Endothelial cell of umbilical vein (primary cell): Measurements from ENCODE around the gene TTC27.

Source experiments
- EZH2 ChIP-seq: IDR thresholded peaks from 2 replicates; pipeline ENCODE4 v1.6.1; 2012; ENCODE audit warnings: borderline replicate concordance, low read depth, mild to moderate bottlenecking, moderate library complexity, low read length, inconsistent platforms; ENCODE audit not compliant: severe bottlenecking
- POLR2A ChIP-seq: IDR thresholded peaks from 2 replicates; pipeline ENCODE4 v1.6.1; 2012; ENCODE audit warnings: low read depth, mild to moderate bottlenecking, control low read depth, low read length
- POLR2AphosphoS5 ChIP-seq: IDR thresholded peaks from 2 replicates; pipeline ENCODE4 v1.6.1; 2012; ENCODE audit warnings: low read depth, mild to moderate bottlenecking, control low read depth, low read length, moderate library complexity; ENCODE audit not compliant: insufficient read depth
- TF ChIP-seq, protein P1 (sequence below), 2 donors: IDR thresholded peaks; 1 replicate in 1 of 2; 2 replicates in 1 of 2; pipeline ENCODE4 v1.5.1; 2011; ENCODE audit warnings: low read length in 2 of 2, mild to moderate bottlenecking in 2 of 2, moderate library complexity in 2 of 2, control low read depth in 1 of 2, inconsistent platforms in 1 of 2, low read depth in 1 of 2; ENCODE audit not compliant: insufficient read depth in 1 of 2; ENCODE audit errors: extremely low read depth in 1 of 2
- TF ChIP-seq, protein P2 (sequence below): IDR thresholded peaks from 2 replicates; pipeline ENCODE4 v1.6.1; 2011; ENCODE audit not compliant: insufficient read depth, insufficient read length

DNA sequence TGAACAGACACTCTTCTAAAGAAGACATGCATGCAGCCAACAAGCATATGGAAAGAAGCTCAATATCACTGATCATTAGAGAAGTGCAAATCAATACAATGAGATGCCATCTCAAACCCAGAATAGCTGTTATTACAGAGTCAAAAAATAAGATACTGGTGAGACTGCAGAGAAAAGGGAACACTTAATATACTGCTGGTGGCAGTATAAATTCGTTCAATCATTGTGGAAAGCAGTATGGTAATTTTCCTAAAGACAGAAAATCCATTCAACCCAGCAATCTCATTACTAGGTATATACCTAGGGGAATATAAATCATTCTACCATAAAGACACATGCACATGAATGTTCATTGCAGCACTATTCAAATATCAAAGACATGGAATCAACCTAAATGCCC lies 202.3 kb downstream of the TTC27 start:
- TF ChIP-seq, protein P1, sequence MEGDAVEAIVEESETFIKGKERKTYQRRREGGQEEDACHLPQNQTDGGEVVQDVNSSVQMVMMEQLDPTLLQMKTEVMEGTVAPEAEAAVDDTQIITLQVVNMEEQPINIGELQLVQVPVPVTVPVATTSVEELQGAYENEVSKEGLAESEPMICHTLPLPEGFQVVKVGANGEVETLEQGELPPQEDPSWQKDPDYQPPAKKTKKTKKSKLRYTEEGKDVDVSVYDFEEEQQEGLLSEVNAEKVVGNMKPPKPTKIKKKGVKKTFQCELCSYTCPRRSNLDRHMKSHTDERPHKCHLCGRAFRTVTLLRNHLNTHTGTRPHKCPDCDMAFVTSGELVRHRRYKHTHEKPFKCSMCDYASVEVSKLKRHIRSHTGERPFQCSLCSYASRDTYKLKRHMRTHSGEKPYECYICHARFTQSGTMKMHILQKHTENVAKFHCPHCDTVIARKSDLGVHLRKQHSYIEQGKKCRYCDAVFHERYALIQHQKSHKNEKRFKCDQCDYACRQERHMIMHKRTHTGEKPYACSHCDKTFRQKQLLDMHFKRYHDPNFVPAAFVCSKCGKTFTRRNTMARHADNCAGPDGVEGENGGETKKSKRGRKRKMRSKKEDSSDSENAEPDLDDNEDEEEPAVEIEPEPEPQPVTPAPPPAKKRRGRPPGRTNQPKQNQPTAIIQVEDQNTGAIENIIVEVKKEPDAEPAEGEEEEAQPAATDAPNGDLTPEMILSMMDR (IDR thresholded peaks at IDR 0.05; ENCODE audit: extremely low read depth in 1 of 2, insufficient read depth in 1 of 2, low read depth in 1 of 2, low read length in 2 of 2): no peak
- TF ChIP-seq EZH2 (no peak), POLR2A (no peak), POLR2AphosphoS5 (no peak)
- TF ChIP-seq, protein P2, sequence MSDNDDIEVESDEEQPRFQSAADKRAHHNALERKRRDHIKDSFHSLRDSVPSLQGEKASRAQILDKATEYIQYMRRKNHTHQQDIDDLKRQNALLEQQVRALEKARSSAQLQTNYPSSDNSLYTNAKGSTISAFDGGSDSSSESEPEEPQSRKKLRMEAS: no peak
